ENCODE results near the gene SLC35B2.

- no peak for TF ChIP-seq POLR2A (IDR thresholded peaks at IDR 0.05)
- TF ChIP-seq, protein P1, sequence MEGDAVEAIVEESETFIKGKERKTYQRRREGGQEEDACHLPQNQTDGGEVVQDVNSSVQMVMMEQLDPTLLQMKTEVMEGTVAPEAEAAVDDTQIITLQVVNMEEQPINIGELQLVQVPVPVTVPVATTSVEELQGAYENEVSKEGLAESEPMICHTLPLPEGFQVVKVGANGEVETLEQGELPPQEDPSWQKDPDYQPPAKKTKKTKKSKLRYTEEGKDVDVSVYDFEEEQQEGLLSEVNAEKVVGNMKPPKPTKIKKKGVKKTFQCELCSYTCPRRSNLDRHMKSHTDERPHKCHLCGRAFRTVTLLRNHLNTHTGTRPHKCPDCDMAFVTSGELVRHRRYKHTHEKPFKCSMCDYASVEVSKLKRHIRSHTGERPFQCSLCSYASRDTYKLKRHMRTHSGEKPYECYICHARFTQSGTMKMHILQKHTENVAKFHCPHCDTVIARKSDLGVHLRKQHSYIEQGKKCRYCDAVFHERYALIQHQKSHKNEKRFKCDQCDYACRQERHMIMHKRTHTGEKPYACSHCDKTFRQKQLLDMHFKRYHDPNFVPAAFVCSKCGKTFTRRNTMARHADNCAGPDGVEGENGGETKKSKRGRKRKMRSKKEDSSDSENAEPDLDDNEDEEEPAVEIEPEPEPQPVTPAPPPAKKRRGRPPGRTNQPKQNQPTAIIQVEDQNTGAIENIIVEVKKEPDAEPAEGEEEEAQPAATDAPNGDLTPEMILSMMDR (IDR thresholded peaks at IDR 0.05) = no peak
- no peak for TF ChIP-seq POLR2AphosphoS5 (IDR thresholded peaks at IDR 0.05)
These were observed 34.5 kb upstream of the SLC35B2 start for GRCh38 chr6:44291841-44292240.
